Spleen (tissue), 11 donors: ENCODE data around the gene ARHGEF18. TPM values are rescaled to one million over a fixed set of nuclear protein-coding genes. Genes with fewer than 3 reads are reported as not detected.
"Not testable (repeated sequence)": the region's sequence is repeated elsewhere in the genome, so short reads cannot be mapped to it uniquely, and the experiment has no call there.

Experiments used
- DNase-seq: peaks from one replicate; pipeline ENCODE4 v3.0.0-alpha.2; 2020
- H3K27ac ChIP-seq, 8 donors: fragments of 200-600 bp; sonication (generic) in 7 of 8; 1 replicate in 4 of 8; 2 replicates in 4 of 8; pipeline versions ENCODE4 v1.5.0 to v1.8.0; 2016 to 2021; ENCODE audit warnings: inconsistent platforms in 4 of 8, mild to moderate bottlenecking in 4 of 8, moderate library complexity in 1 of 8
- H3K27me3 ChIP-seq, 7 donors: fragments of 200-600 bp; sonication (generic) in 6 of 7; replicated peaks in 1 of 7; 1 replicate in 4 of 7; 2 replicates in 3 of 7; pipeline versions ENCODE4 v1.5.0 to v1.8.0; 2016 to 2021; ENCODE audit warnings: inconsistent platforms in 3 of 7, mild to moderate bottlenecking in 1 of 7
- H3K36me3 ChIP-seq, 6 donors: fragments of 200-600 bp; sonication (generic) in 5 of 6; 1 replicate in 4 of 6; 2 replicates in 2 of 6; pipeline versions ENCODE4 v1.5.0 to v1.8.0; 2016 to 2021; ENCODE audit warnings: inconsistent platforms in 2 of 6
- H3K4me1 ChIP-seq, 6 donors: fragments of 200-600 bp; sonication (generic) in 5 of 6; 1 replicate in 3 of 6; 2 replicates in 3 of 6; pipeline versions ENCODE4 v1.5.0 to v1.8.0; 2016 to 2021; ENCODE audit warnings: inconsistent platforms in 3 of 6
- H3K4me3 ChIP-seq, 8 donors: fragments of 200-600 bp; sonication (generic) in 7 of 8; 1 replicate in 4 of 8; 2 replicates in 4 of 8; pipeline versions ENCODE4 v1.5.0 to v1.8.0; 2016 to 2021; ENCODE audit warnings: inconsistent platforms in 4 of 8, mild to moderate bottlenecking in 4 of 8, moderate library complexity in 2 of 8
- H3K9me3 ChIP-seq, 8 donors: fragments of 200-600 bp; sonication (generic) in 7 of 8; 1 replicate in 4 of 8; 2 replicates in 4 of 8; pipeline versions ENCODE4 v1.5.0 to v1.8.0; 2016 to 2021; ENCODE audit warnings: inconsistent platforms in 4 of 8
- CTCF ChIP-seq, 11 experiments: fragments of 200-600 bp in 7 of 11; fragments of 450-650 bp in 4 of 11; sonication (generic) in 4 of 11; IDR thresholded peaks in 8 of 11; conservative IDR thresholded peaks in 3 of 11; 1 replicate in 7 of 11; 2 replicates in 4 of 11; pipeline versions ENCODE4 v1.4.0 to v1.8.0; 2016 to 2021; ENCODE audit warnings: antibody characterized with exemption in 11 of 11, inconsistent platforms in 4 of 11, mild to moderate bottlenecking in 1 of 11
- POLR2A ChIP-seq, 3 donors: fragments of 450-650 bp; IDR thresholded peaks; one replicate each; pipeline ENCODE4 v1.5.1; 2017; ENCODE audit warnings: antibody characterized with exemption in 3 of 3, mild to moderate bottlenecking in 1 of 3
- POLR2AphosphoS5 ChIP-seq, 3 donors: sonication (generic); formaldehyde crosslinking; IDR thresholded peaks; one replicate each; pipeline ENCODE4 v1.5.1; 2017; ENCODE audit warnings: antibody characterized with exemption in 3 of 3
- WGBS, 5 donors: extraction: QIAGEN DNeasy Blood & Tissue Kit in 3 of 5; methylation state at CpG; one replicate each; pipeline versions ENCODE4 v1.1.5 to v1.1.7; 2013 to 2018; 5-methylcytosine and 5-hydroxymethylcytosine counted together
- intact Hi-C: fragments of 100-400 bp; cut with DNase I; formaldehyde crosslinking; loops from one replicate; pipeline ENCODE4 v1.15.0; 2023; ENCODE audit warnings: low total_unique reads
- polyA plus RNA-seq, 3 donors: library from polyadenylated mRNA; stranded (reverse); fragments of 200-250 nt; gene quantifications; one replicate each; pipeline ENCODE4 v1.2.1, GENCODE V29; 2013
- total RNA-seq, 7 donors: library from RNA; depleted of rRNA in 3 of 7; stranded (reverse); fragments of >200 nt in 3 of 7; fragmentation: NEBNext Ultra II Directional in 4 of 7; extraction: Animal tissue kit (Norgen Biotek cat#: 25700) in 4 of 7; gene quantifications; one replicate each; pipeline versions ENCODE4 v1.1.0 to v1.2.1, GENCODE V29; 2016 to 2021
- donor health status: healthy with polysubstance abuse.
- donor health status: DM: no; HTN: no; CAD: no; lungs with moderate emphysema.
- donor health status: DM: no; HTN: no; CAD: no.
- donor health status: Bipolar disorder and iron deficiency.
- donor health status: healthy.
- donor health status: DM: no; HTN: no; CAD: no.
- donor health status: DM: yes; HTN: yes; CAD: no.

ARHGEF18 gene
- total and polyA plus RNA-seq, 10 donors: 24.3 to 79.8 (median 67.7) TPM

DNA sequence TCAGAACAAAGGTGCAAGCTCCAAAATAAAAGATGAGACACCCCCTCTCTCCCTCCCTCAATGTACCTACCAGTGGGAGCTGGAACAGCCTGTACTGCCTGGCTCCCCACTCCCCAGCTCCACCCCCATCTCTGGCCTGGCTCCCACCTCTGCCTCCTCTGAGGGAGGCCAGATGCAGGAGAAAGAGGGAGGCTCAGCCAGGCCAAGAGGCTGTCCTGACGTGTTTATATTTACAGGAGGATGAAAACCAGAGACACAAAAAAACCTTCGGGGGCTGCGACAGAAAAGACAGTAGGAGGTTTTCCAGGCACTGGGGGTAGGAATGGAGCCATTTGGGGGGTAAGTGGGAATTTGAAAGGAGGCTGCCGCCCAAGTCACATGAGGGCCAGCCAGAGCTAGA is 19.7 kb downstream of the ARHGEF18 start:
- peaks cover 0 to 97% (median 60%) of the 10 kb centered on the region in 6 donors for H3K36me3 ChIP-seq
- WGBS, 5 donors: 70 to 82% (median 74%) methylated on average over 4 of the region's 4 CpGs
- H3K4me1 ChIP-seq: peaks cover 0 to 7% (median 0%) of the 10 kb centered on the region in 6 donors
- TF ChIP-seq POLR2A (IDR thresholded peaks at IDR 0.05) (no peak), POLR2AphosphoS5 (IDR thresholded peaks at IDR 0.05) (no peak), CTCF (IDR thresholded peaks at IDR 0.05 in 8 of 11, conservative IDR thresholded peaks at IDR 0.05 in 3 of 11) (no peak)
- H3K4me3 ChIP-seq: no peak overlapping the region
- no peak overlapping the region for H3K27ac ChIP-seq
- no peaks in the 10 kb centered on the region for H3K27me3 ChIP-seq
- no peak for DNase-seq
- no peaks in the 10 kb centered on the region for H3K9me3 ChIP-seq
- intact Hi-C loops: no loop called here

GRCh38 chr19:7368866-7369265 is 20.1 kb downstream of the ARHGEF18 start:
- H3K4me3 ChIP-seq, DNase-seq, H3K4me1 ChIP-seq, H3K9me3 ChIP-seq, intact Hi-C loops, H3K27ac ChIP-seq, H3K27me3 ChIP-seq: not testable (repeated sequence)
- WGBS, 5 donors: 65 to 78% (median 75%) methylated on average over 13 of the region's 13 CpGs
- peaks cover 0 to 97% (median 64%) of the 10 kb centered on the region in 6 donors for H3K36me3 ChIP-seq

GRCh38 chr19:7370546-7370945 is 21.8 kb downstream of the ARHGEF18 start:
- peaks cover 0 to 10% (median 0%) of the 10 kb centered on the region in 6 donors for H3K4me1 ChIP-seq
- H3K27ac ChIP-seq: no peak overlapping the region
- no peaks in the 10 kb centered on the region for H3K9me3 ChIP-seq
- no peak for DNase-seq
- WGBS, 5 donors: 75 to 88% (median 83%) methylated on average over 10 of the region's 10 CpGs
- intact Hi-C loops: no loop called here
- H3K4me3 ChIP-seq: no peak overlapping the region
- H3K27me3 ChIP-seq: no peaks in the 10 kb centered on the region
- TF ChIP-seq POLR2AphosphoS5 (IDR thresholded peaks at IDR 0.05) (no peak), CTCF (IDR thresholded peaks at IDR 0.05 in 8 of 11, conservative IDR thresholded peaks at IDR 0.05 in 3 of 11) (no peak), POLR2A (IDR thresholded peaks at IDR 0.05) (no peak)
- H3K36me3 ChIP-seq: peaks cover 0 to 97% (median 66%) of the 10 kb centered on the region in 6 donors

DNA sequence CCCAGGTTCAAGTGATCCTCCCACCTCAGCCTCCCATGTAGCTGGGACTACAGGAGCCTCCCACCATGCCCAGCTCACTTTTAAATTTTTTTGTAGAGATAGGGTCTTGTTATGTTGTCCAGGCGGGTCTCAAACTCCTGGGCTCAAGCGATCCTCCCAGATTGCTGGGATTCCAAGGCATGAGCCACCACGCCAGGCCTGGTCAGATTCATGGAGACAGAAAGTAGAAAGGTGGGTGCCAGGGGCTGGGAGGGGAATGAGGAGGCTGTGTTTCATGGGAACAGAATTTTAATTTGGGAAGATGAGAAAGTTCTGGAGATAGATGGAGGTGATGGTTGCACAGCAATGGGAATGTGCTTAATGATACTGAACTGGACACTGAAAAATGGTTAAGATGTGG is 22.3 kb downstream of the ARHGEF18 start:
- H3K36me3 ChIP-seq: peaks cover 0 to 97% (median 66%) of the 10 kb centered on the region in 6 donors
- no peak overlapping the region for H3K4me3 ChIP-seq
- no peaks in the 10 kb centered on the region for H3K27me3 ChIP-seq
- no peaks in the 10 kb centered on the region for H3K9me3 ChIP-seq
- 81 to 99% (median 94%) methylated on average over 3 of the region's 3 CpGs for WGBS, 5 donors
- H3K27ac ChIP-seq: no peak overlapping the region
- no peak for DNase-seq
- intact Hi-C loops: no loop called here
- H3K4me1 ChIP-seq: peaks cover 0 to 15% (median under 1%) of the 10 kb centered on the region in 6 donors
- no peak for TF ChIP-seq POLR2AphosphoS5 (IDR thresholded peaks at IDR 0.05)

DNA sequence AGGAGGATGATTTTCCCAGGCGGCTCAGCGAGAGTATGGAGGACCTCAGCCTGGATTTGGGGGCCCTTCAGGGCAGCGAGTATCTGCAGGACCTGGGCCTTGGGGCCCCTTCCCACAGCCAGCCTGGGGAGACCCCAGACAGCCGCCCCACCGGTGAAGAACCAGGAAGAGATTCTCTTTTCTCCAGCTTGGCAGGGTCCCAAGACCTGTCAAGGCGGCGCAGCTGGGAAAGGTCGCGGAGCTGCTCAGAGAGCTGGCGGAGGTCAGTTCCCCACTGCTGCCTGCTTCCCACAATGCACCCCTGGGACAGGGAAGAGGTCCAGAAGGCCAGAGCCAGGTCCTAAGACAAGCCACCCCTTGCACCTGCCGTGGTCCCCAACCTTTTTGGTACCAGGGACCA is 24.1 kb downstream of the ARHGEF18 start:
- intact Hi-C loops: no loop called here

More for the DNA sequence above, 24.1 kb downstream of the ARHGEF18 start:
- H3K27ac ChIP-seq: no peak overlapping the region
- H3K27me3 ChIP-seq: no peaks in the 10 kb centered on the region
- H3K4me3 ChIP-seq: no peak overlapping the region
- peaks cover 0 to 100% (median 73%) of the 10 kb centered on the region in 6 donors for H3K36me3 ChIP-seq
- H3K9me3 ChIP-seq: no peaks in the 10 kb centered on the region
- 83 to 94% (median 86%) methylated on average over 5 to 11 of the region's 11 CpGs for WGBS, 5 donors
- H3K4me1 ChIP-seq: peaks cover 0 to 12% (median 5%) of the 10 kb centered on the region in 6 donors
- TF ChIP-seq CTCF (IDR thresholded peaks at IDR 0.05 in 8 of 11, conservative IDR thresholded peaks at IDR 0.05 in 3 of 11) (no peak), POLR2AphosphoS5 (IDR thresholded peaks at IDR 0.05) (peak in 1 of 3 donors; percentile 31)
- DNase-seq: no peak
